K562 (cell line): Measurements from ENCODE around the gene ATPAF2. TPM values are rescaled to one million over a fixed set of nuclear protein-coding genes. Genes with fewer than 3 reads are reported as not detected.

ENCODE experiments used
- ATAC-seq: fragments of 200-7000 bp; cut with Tn5 transposase; 3 replicates; pipeline ENCODE4 v1.9.1; 2020; ENCODE audit warnings: moderate library complexity
- BruUV-seq: library from RNA; stranded (reverse); fragments of 400-500 nt; replicated peaks from 2 replicates; lab custom pipeline; 2021; lab: Mats Ljungman, UMichigan
- CTCF ChIA-PET: fragments of 300-600 bp; formaldehyde crosslinking; extraction: SDS; loops from one replicate; lab custom pipeline; 2021; ENCODE audit warnings: low intra/inter-chr PET ratio; lab: Yijun Ruan, JAX
- POLR2A ChIA-PET: fragments of 300-600, 350-650 bp; sonication (Branson Sonifier 250); formaldehyde crosslinking; extraction: SDS; loops from one replicate; lab custom pipeline; 2021; ENCODE audit warnings: antibody characterized with exemption, inconsistent platforms; lab: Yijun Ruan, JAX
- DNase-seq, 4 experiments: peaks; one replicate each; pipeline versions ENCODE4 v3.0.0 to v3.0.0-alpha.2; 2011 to 2018; ENCODE audit warnings: low spot score in 3 of 4, mixed read lengths in 3 of 4; ENCODE audit errors: extremely low read depth in 1 of 4
- FAIRE-seq: peaks from 2 replicates; lab custom pipeline; 2011; peaks lifted over from hg19 to GRCh38; lab: Jason Lieb, UNC
- H2AFZ ChIP-seq: 2 replicates; pipeline ENCODE4 v1.6.0; 2011; ENCODE audit warnings: low read depth, low read length, control low read depth, inconsistent platforms
- H3K27ac ChIP-seq: fragments of 200-600 bp; 3 replicates; pipeline ENCODE4 v1.8.0; 2011; ENCODE audit warnings: low read depth, mild to moderate bottlenecking, control low read depth, inconsistent platforms, low read length, moderate library complexity, mixed read lengths; ENCODE audit errors: extremely low read depth
- H3K27me3 ChIP-seq, 2 experiments: fragments of 300-600 bp in 1 of 2; 2 replicates in 1 of 2; 3 replicates in 1 of 2; pipeline versions ENCODE4 v1.6.0 to v1.8.0; 2011; ENCODE audit warnings: inconsistent platforms in 2 of 2, low read length in 2 of 2, mild to moderate bottlenecking in 1 of 2, mixed read lengths in 1 of 2, moderate library complexity in 1 of 2; ENCODE audit not compliant: control insufficient read depth in 2 of 2, insufficient read depth in 2 of 2
- H3K36me3 ChIP-seq: fragments of 300-600 bp; 3 replicates; pipeline ENCODE4 v1.8.0; 2011; ENCODE audit warnings: mild to moderate bottlenecking, low read length, inconsistent platforms; ENCODE audit not compliant: control insufficient read depth, insufficient read depth
- H3K4me1 ChIP-seq, 2 experiments: fragments of 200-600 bp in 1 of 2; replicated peaks in 1 of 2; 2 replicates in 1 of 2; 3 replicates in 1 of 2; pipeline versions ENCODE4 v1.5.1 to v1.8.0; 2011; ENCODE audit warnings: inconsistent platforms in 2 of 2, low read length in 2 of 2, mild to moderate bottlenecking in 1 of 2, mixed read lengths in 1 of 2, moderate library complexity in 1 of 2; ENCODE audit not compliant: control insufficient read depth in 2 of 2, insufficient read depth in 2 of 2
- H3K4me2 ChIP-seq: 2 replicates; pipeline ENCODE4 v1.6.1; 2011; ENCODE audit warnings: low read length, control low read depth, inconsistent platforms, mixed read lengths; ENCODE audit not compliant: insufficient read depth
- H3K4me3 ChIP-seq: fragments of 200-600 bp; sonication (generic), shearing (Covaris generic); 2 replicates; pipeline ENCODE4 v1.5.1; 2016; ENCODE audit warnings: control low read depth, inconsistent platforms
- H3K79me2 ChIP-seq: fragments of 200-600 bp; 3 replicates; pipeline ENCODE4 v1.8.0; 2011; ENCODE audit warnings: low read length, inconsistent platforms; ENCODE audit not compliant: control insufficient read depth, insufficient read depth
- H3K9ac ChIP-seq, 2 experiments: 2 replicates each; pipeline versions ENCODE4 v1.6.0 to v1.6.1; 2011; ENCODE audit warnings: low read depth in 2 of 2, low read length in 2 of 2, control low read depth in 1 of 2, inconsistent platforms in 1 of 2, mild to moderate bottlenecking in 1 of 2, mixed read lengths in 1 of 2; ENCODE audit not compliant: insufficient read depth in 1 of 2
- H3K9me1 ChIP-seq: one replicate; pipeline ENCODE4 v1.6.0; 2011; ENCODE audit warnings: inconsistent platforms, mild to moderate bottlenecking, low read length, moderate library complexity; ENCODE audit not compliant: control insufficient read depth, insufficient read depth
- H3K9me3 ChIP-seq: replicated peaks from 2 replicates; pipeline ENCODE4 v1.5.1; 2011; ENCODE audit warnings: low read depth, low read length, inconsistent platforms; ENCODE audit not compliant: control insufficient read depth, insufficient read depth
- H4K20me1 ChIP-seq: replicated peaks from 2 replicates; pipeline ENCODE4 v1.6.1; 2011; ENCODE audit warnings: low read length, inconsistent platforms, mixed read lengths; ENCODE audit not compliant: control insufficient read depth, insufficient read depth
- BDP1 ChIP-seq: IDR thresholded peaks from 3 replicates; pipeline ENCODE4 v1.6.1; 2011; ENCODE audit not compliant: insufficient read length, insufficient read depth
- BRCA1 ChIP-seq, 2 experiments: fragments of 450-650 bp in 1 of 2; sonication (generic) in 1 of 2; formaldehyde crosslinking in 1 of 2; IDR thresholded peaks; 2 replicates each; pipeline versions ENCODE4 v1.5.0 to v1.6.1; 2017 to 2020; ENCODE audit warnings: mild to moderate bottlenecking in 1 of 2, missing genetic modification reagents in 1 of 2
- CBFA2T2 ChIP-seq: fragments of 450-650 bp; conservative IDR thresholded peaks from 2 replicates; pipeline ENCODE4 v1.6.1; 2017; ENCODE audit warnings: mild to moderate bottlenecking
- FOXA1 ChIP-seq: fragments of 450-650 bp; IDR thresholded peaks from 2 replicates; pipeline ENCODE4 v1.6.1; 2016; ENCODE audit warnings: mild to moderate bottlenecking, borderline replicate concordance
- L3MBTL2 ChIP-seq: fragments of 450-650 bp; IDR thresholded peaks from 2 replicates; pipeline ENCODE4 v1.6.1; 2016; ENCODE audit warnings: mild to moderate bottlenecking, moderate library complexity
- MAZ ChIP-seq, 2 experiments: fragments of 450-650 bp in 1 of 2; sonication (generic) in 1 of 2; formaldehyde crosslinking; IDR thresholded peaks in 1 of 2; conservative IDR thresholded peaks in 1 of 2; 2 replicates each; pipeline versions ENCODE4 v1.4.0 to v1.5.0; 2020; ENCODE audit warnings: mild to moderate bottlenecking in 1 of 2, missing genetic modification reagents in 1 of 2
- MEF2D ChIP-seq: conservative IDR thresholded peaks from 2 replicates; pipeline ENCODE4 v1.6.1; 2016; ENCODE audit warnings: low read depth, missing genetic modification characterization, missing compliant biosample characterization
- PPARD ChIP-seq: fragments of 250-450 bp; sonication (Bioruptor Pico); IDR thresholded peaks from 2 replicates; pipeline ENCODE4 v1.8.0; 2022; ENCODE audit warnings: inconsistent platforms, mild to moderate bottlenecking, moderate library complexity
- SRF ChIP-seq, 2 experiments: fragments of 250-450, 450-650 bp in 1 of 2; sonication (Bioruptor Pico) in 1 of 2; sonication (generic) in 1 of 2; formaldehyde crosslinking; IDR thresholded peaks; 2 replicates each; pipeline versions ENCODE4 v1.5.0 to v1.5.1; 2020 to 2022; ENCODE audit warnings: mild to moderate bottlenecking in 1 of 2, missing genetic modification reagents in 1 of 2
- TARDBP ChIP-seq: fragments of 450-650 bp; IDR thresholded peaks from 2 replicates; pipeline ENCODE4 v1.6.1; 2016
- XRCC4 ChIP-seq: IDR thresholded peaks from one replicate; pipeline ENCODE4 v1.6.1; 2011; ENCODE audit not compliant: insufficient read depth, insufficient read length; ENCODE audit errors: extremely low read depth
- ZKSCAN1 ChIP-seq: fragments of 150-350 bp; IDR thresholded peaks from 2 replicates; pipeline ENCODE4 v1.6.1; 2016; ENCODE audit warnings: low read depth, low read length
- ZKSCAN3 ChIP-seq: fragments of 250-450 bp; sonication (Bioruptor Pico); IDR thresholded peaks from 2 replicates; pipeline ENCODE4 v1.4.0; 2020
- ZNF444 ChIP-seq: fragments of 250-450 bp; sonication (Bioruptor Pico); IDR thresholded peaks from 2 replicates; pipeline ENCODE4 v1.4.0; 2020; ENCODE audit warnings: mild to moderate bottlenecking, moderate library complexity
- ZNF695 ChIP-seq: fragments of 450-650 bp; formaldehyde crosslinking; IDR thresholded peaks from 2 replicates; pipeline ENCODE4 v1.4.0; 2020; ENCODE audit warnings: mild to moderate bottlenecking, moderate library complexity
- ZNF79 ChIP-seq: fragments of 250-450 bp; sonication (Bioruptor Pico); IDR thresholded peaks from 2 replicates; pipeline ENCODE4 v1.4.0; 2020; ENCODE audit warnings: low read depth, mild to moderate bottlenecking, moderate library complexity
- WGBS: fragments of 100-300 bp; shearing (Covaris generic); methylation state at CpG from one replicate; pipeline ENCODE4 v1.1.6; 2016; ENCODE audit warnings: low coverage, mixed read lengths; ENCODE audit not compliant: insufficient coverage; ENCODE audit errors: missing lambda C conversion rate; 5-methylcytosine and 5-hydroxymethylcytosine counted together
- in situ Hi-C: fragments of 300-500 bp; cut with MboI; formaldehyde crosslinking; loops from 4 replicates; pipeline ENCODE4 v1.15.0; 2018; ENCODE audit warnings: inconsistent platforms, mixed read lengths
- intact Hi-C: fragments of 100-400 bp; cut with micrococcal nuclease; formaldehyde crosslinking; loops from 2 replicates; pipeline ENCODE4 v1.14.2; 2022
- polyA plus RNA-seq, 8 experiments: library from polyadenylated mRNA; depleted of rRNA in 4 of 8; stranded (reverse) in 5 of 8; unstranded in 3 of 8; fragments of >200 nt; fragmentation: Nextera tagmentation in 2 of 8; fragmentation: Illumina TruSeq in 1 of 8; extraction: Ambion mirVana in 2 of 8; extraction: Trizol in 1 of 8; gene quantifications; 2 replicates each; pipeline versions ENCODE4 v1.2.1 to v1.2.3, GENCODE V29; 2011 to 2014; ENCODE audit warnings: inconsistent platforms in 1 of 8, missing spikeins in 1 of 8
- total RNA-seq, 7 experiments: library from RNA; depleted of rRNA in 6 of 7; stranded (reverse); fragments of >200 nt in 6 of 7; fragmentation: Illumina TruSeq in 2 of 7; extraction: Trizol in 2 of 7; gene quantifications; 2 replicates each; pipeline versions ENCODE4 v1.2.1 to v1.2.3, GENCODE V29; 2011 to 2021; ENCODE audit warnings: low replicate concordance in 1 of 7
- TF ChIP-seq, protein P1 (sequence below): sonication (generic); formaldehyde crosslinking; IDR thresholded peaks from 2 replicates; pipeline ENCODE4 v1.8.1; 2022; ENCODE audit warnings: missing genetic modification reagents
- TF ChIP-seq, protein P2 (sequence below): fragments of 250-450 bp; sonication (Bioruptor Pico); IDR thresholded peaks from 2 replicates; pipeline ENCODE4 v1.5.0; 2021
- TF ChIP-seq, protein P3 (sequence below): fragments of 250-450 bp; sonication (Bioruptor Pico); IDR thresholded peaks from 2 replicates; pipeline ENCODE4 v1.8.0; 2021; ENCODE audit warnings: borderline replicate concordance, mild to moderate bottlenecking, moderate library complexity; ENCODE audit not compliant: poor library complexity, severe bottlenecking

The ATPAF2 gene
- total and polyA plus RNA-seq, 9 of the 15 experiments (the other 6 are each of a cell fraction or from before 2014, with no cell fraction given): 2.1 to 19.2 (median 11.3) TPM

DNA sequence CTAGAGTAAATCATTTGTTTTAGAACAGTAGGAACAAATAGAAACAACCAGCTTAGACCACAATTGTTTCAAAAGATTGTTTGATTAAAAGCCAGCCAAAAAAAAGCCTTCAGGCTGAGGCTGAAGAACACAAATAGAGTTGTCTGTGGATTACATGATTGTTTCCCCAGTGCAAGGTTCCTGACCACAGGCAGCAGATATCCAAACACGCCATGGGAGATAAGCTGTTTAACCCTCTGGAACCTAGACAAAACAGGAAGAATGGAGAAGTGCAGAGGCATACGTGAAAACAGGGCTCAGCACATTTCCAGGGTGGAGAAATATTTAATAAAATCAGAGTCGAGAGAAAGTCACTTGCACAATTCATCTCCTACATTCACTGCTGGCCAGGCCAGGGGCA is 21.0 kb downstream of the ATPAF2 start (continued):
- TF ChIP-seq ZNF695 (CRISPR knock-in tag) (no peak), ZKSCAN1 (no peak), L3MBTL2 (no peak), CBFA2T2 (peak; percentile 41; the same call in 1 of the 2 replicates), XRCC4 (no peak)

DNA sequence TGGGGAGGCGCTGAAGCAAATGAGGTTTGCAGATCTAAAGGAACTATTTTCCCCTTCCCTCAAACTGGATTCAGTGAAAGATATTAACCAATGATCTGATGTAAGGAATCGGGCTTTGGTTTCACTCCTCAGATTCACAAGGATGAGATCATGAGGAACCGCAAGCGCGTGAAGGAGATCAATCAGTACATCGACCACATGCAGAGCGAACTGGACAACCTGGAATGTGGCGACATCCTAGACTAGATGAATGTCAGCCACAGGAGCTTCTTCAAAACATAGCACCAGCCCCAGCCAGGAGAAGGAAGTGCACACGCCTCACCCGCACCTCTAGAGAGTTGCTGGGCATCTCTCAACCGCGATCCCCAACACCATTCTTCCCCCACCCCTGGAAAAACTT is 22.5 kb downstream of the ATPAF2 start:
- H2AFZ ChIP-seq: no peak overlapping the region
- H3K4me1 ChIP-seq: peaks cover 6 to 14% of the 10 kb centered on the region in 2 experiments; a peak in 4 of 5 replicates
- H3K9me3 ChIP-seq: no peaks in the 10 kb centered on the region
- no TSS peak for BruUV-seq
- H3K27ac ChIP-seq: no peak overlapping the region
- H3K9me1 ChIP-seq: no peaks in the 10 kb centered on the region
- H3K79me2 ChIP-seq: no peaks in the 10 kb centered on the region
- ATAC-seq (no peak), FAIRE-seq (no peak), DNase-seq (no peak)
- H3K4me2 ChIP-seq: no peak overlapping the region
- H3K27me3 ChIP-seq: no peaks in the 10 kb centered on the region
- CTCF ChIA-PET: no interaction called here
- H4K20me1 ChIP-seq: 0 out of 2 replicates have a peak, but pooled peaks cover 5% of the 10 kb centered on the region
- no peak overlapping the region for H3K4me3 ChIP-seq
- TF ChIP-seq ZKSCAN1 (no peak), MAZ (CRISPR knock-in tag; conservative IDR thresholded peaks at IDR 0.05 in 1 of 2, IDR thresholded peaks at IDR 0.05 in 1 of 2) (no peak), BRCA1 (IDR thresholded peaks at IDR 0.05) (no peak), BRCA1 (CRISPR knock-in tag; IDR thresholded peaks at IDR 0.05) (no peak), TARDBP (no peak), MEF2D (no peak), BDP1 (no peak), ZKSCAN3 (CRISPR knock-in tag) (no peak), ZNF444 (no peak), SRF (CRISPR knock-in tag; IDR thresholded peaks at IDR 0.05) (no peak), PPARD (CRISPR knock-in tag) (no peak), ZNF79 (CRISPR knock-in tag) (no peak), FOXA1 (no peak)
- TF ChIP-seq, protein P1, sequence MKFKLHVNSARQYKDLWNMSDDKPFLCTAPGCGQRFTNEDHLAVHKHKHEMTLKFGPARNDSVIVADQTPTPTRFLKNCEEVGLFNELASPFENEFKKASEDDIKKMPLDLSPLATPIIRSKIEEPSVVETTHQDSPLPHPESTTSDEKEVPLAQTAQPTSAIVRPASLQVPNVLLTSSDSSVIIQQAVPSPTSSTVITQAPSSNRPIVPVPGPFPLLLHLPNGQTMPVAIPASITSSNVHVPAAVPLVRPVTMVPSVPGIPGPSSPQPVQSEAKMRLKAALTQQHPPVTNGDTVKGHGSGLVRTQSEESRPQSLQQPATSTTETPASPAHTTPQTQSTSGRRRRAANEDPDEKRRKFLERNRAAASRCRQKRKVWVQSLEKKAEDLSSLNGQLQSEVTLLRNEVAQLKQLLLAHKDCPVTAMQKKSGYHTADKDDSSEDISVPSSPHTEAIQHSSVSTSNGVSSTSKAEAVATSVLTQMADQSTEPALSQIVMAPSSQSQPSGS: no peak
- TF ChIP-seq, protein P2, sequence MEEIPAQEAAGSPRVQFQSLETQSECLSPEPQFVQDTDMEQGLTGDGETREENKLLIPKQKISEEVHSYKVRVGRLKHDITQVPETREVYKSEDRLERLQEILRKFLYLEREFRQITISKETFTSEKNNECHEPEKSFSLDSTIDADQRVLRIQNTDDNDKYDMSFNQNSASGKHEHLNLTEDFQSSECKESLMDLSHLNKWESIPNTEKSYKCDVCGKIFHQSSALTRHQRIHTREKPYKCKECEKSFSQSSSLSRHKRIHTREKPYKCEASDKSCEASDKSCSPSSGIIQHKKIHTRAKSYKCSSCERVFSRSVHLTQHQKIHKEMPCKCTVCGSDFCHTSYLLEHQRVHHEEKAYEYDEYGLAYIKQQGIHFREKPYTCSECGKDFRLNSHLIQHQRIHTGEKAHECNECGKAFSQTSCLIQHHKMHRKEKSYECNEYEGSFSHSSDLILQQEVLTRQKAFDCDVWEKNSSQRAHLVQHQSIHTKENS: no peak
- TF ChIP-seq, protein P3, sequence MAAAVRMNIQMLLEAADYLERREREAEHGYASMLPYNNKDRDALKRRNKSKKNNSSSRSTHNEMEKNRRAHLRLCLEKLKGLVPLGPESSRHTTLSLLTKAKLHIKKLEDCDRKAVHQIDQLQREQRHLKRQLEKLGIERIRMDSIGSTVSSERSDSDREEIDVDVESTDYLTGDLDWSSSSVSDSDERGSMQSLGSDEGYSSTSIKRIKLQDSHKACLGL (CRISPR knock-in tag): no peak
- POLR2A ChIA-PET: interaction anchor here (0.6 kb wide), 1 partner anchor 324 kb away, joined by 4 read pairs; no protein-coding TSS in a partner anchor
- no peak overlapping the region for H3K9ac ChIP-seq
- intact Hi-C loops (no loop called here), in situ Hi-C loops (no loop called here)
- H3K36me3 ChIP-seq: peaks cover 8% of the 10 kb centered on the region; the same call in 2 of the 3 replicates
- 91% methylated on average over 10 of the region's 12 CpGs for WGBS
